ENCODE results near the gene COPS8.

Gene COPS8

GRCh38 chr2:237134321-237135230 lies 48.9 kb downstream of the COPS8 start:
- DNase-seq = no peak

GRCh38 chr2:237136824-237137223 lies 51.1 kb downstream of the COPS8 start:
- no peak for DNase-seq

GRCh38 chr2:237137626-237138323 lies 52.1 kb downstream of the COPS8 start:
- no peak for DNase-seq

GRCh38 chr2:237139123-237139675 lies 53.5 kb downstream of the COPS8 start:
- no peak for DNase-seq

GRCh38 chr2:237140689-237141285 lies 55.1 kb downstream of the COPS8 start:
- DNase-seq = no peak

- no peak for DNase-seq
These were observed 55.9 kb downstream of the COPS8 start for GRCh38 chr2:237141571-237142051.

GRCh38 chr2:237143118-237143517 lies 57.4 kb downstream of the COPS8 start:
- no peak for DNase-seq

- no peak for DNase-seq
These were observed 58.2 kb downstream of the COPS8 start for GRCh38 chr2:237143676-237144440.

GRCh38 chr2:237144516-237144915 lies 58.8 kb downstream of the COPS8 start:
- no peak for DNase-seq

GRCh38 chr2:237147317-237147716 lies 61.6 kb downstream of the COPS8 start:
- no peak for DNase-seq

GRCh38 chr2:237148624-237149023 lies 62.9 kb downstream of the COPS8 start:
- no peak for DNase-seq

GRCh38 chr2:237149425-237149824 lies 63.7 kb downstream of the COPS8 start:
- DNase-seq = no peak
